NCI-H82 treated with DMSO at 0.1 percent for 48 hours (cell line): ENCODE results near the gene SULT6B1.
"Not testable (repeated sequence)": the region's sequence is repeated elsewhere in the genome, so short reads cannot be mapped to it uniquely, and the experiment has no call there.

Source experiments
- DNase-seq: peaks from one replicate; lab custom pipeline; 2025; ENCODE audit not compliant: unreplicated experiment; lab: John Stamatoyannopoulos, UW

Gene SULT6B1

GRCh38 chr2:37188570-37188969, at the start of gene SULT6B1:
Gene SULT6B1 (minus strand): TSS chr2:37188670. CDS start chr2:37188640, 30 bp downstream.
- DNase-seq: no peak

GRCh38 chr2:37232131-37232933, 43.9 kb upstream of the SULT6B1 start:
- DNase-seq: no peak

GRCh38 chr2:37231241-37232130, 43.0 kb upstream of the SULT6B1 start, which contains the start of the genes CEBPZ and NDUFAF7:
Gene CEBPZ (minus strand): TSS chr2:37231596. CDS start chr2:37231567, 29 bp downstream.
Gene NDUFAF7 (plus strand): TSS chr2:37231658. CDS start chr2:37231706, 48 bp downstream.
- peak; percentile 74 for DNase-seq

- DNase-seq: no peak
Observed at GRCh38 chr2:37230581-37230980, 42.1 kb upstream of the SULT6B1 start.

GRCh38 chr2:37228788-37229187, 40.3 kb upstream of the SULT6B1 start:
- DNase-seq: no peak

GRCh38 chr2:37226863-37227262, 38.4 kb upstream of the SULT6B1 start:
- no peak for DNase-seq

GRCh38 chr2:37225129-37225528, 36.7 kb upstream of the SULT6B1 start:
- not testable (repeated sequence) for DNase-seq

GRCh38 chr2:37224063-37224462, 35.6 kb upstream of the SULT6B1 start:
- no peak for DNase-seq

GRCh38 chr2:37223131-37223530, 34.7 kb upstream of the SULT6B1 start:
- no peak for DNase-seq

- no peak for DNase-seq
Observed at GRCh38 chr2:37219046-37219445, 30.6 kb upstream of the SULT6B1 start.

- DNase-seq: no peak
Observed at GRCh38 chr2:37215250-37215649, 26.8 kb upstream of the SULT6B1 start.

GRCh38 chr2:37211939-37212338, 23.5 kb upstream of the SULT6B1 start:
- no peak for DNase-seq

GRCh38 chr2:37211212-37211611, 22.7 kb upstream of the SULT6B1 start:
- DNase-seq: no peak

- not testable (repeated sequence) for DNase-seq
Observed at GRCh38 chr2:37206760-37207159, 18.3 kb upstream of the SULT6B1 start.

- DNase-seq: no peak
Observed at GRCh38 chr2:37205689-37206341, 17.3 kb upstream of the SULT6B1 start.

GRCh38 chr2:37205071-37205661, 16.7 kb upstream of the SULT6B1 start:
- DNase-seq: not testable (repeated sequence)

- no peak for DNase-seq
Observed at GRCh38 chr2:37203708-37204107, 15.2 kb upstream of the SULT6B1 start.

GRCh38 chr2:37201766-37202165, 13.3 kb upstream of the SULT6B1 start:
- no peak for DNase-seq

GRCh38 chr2:37201208-37201607, 12.7 kb upstream of the SULT6B1 start:
- no peak for DNase-seq

GRCh38 chr2:37198681-37199065, 10.2 kb upstream of the SULT6B1 start:
- no peak for DNase-seq
